ENCODE results near the gene EMID1. TPM values are rescaled to one million over a fixed set of nuclear protein-coding genes. Genes with fewer than 3 reads are reported as not detected.

The EMID1 gene
- total RNA-seq, 3 donors from 2014 or later, result 1.1 to 4.6 (median 2.3) TPM

DNA sequence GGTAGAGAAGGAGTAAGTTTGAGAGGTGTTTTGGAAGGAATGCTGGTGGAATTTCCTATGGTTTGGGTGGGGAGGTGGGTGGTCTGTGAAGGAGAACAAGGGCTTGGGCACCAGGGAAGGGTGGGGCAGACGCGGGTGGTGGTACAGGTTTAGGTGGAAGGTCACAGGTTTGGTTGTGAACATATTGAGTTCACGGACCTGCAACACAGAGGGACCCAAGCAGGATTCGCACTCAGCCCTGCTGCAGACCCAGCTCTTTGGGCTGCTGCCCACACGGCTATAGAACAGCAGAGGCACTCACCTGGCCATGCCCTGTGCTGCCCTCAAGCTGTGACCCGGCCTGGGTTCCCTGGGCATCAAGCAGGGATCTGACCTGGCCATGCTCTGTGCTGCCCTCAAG is 33.5 kb upstream of the EMID1 start:
- peaks cover 19 to 33% of the 10 kb centered on the region in 2 donors for H3K9me3 ChIP-seq
- intact Hi-C loops (cut with DNase I; ENCODE audit: low total_unique reads), result no loop called here
- no peak overlapping the region for H3K27ac ChIP-seq
- H3K4me3 ChIP-seq, result no peak overlapping the region
- no peak for DNase-seq (ENCODE audit: low spot score in 2 of 2)
- no peaks in the 10 kb centered on the region for H3K4me1 ChIP-seq
- H3K36me3 ChIP-seq, result no peaks in the 10 kb centered on the region
- no peaks in the 10 kb centered on the region for H3K27me3 ChIP-seq
- TF ChIP-seq POLR2AphosphoS5 (IDR thresholded peaks at IDR 0.05), result no peak
- TF ChIP-seq POLR2A (IDR thresholded peaks at IDR 0.05), result no peak
- TF ChIP-seq, protein P1, sequence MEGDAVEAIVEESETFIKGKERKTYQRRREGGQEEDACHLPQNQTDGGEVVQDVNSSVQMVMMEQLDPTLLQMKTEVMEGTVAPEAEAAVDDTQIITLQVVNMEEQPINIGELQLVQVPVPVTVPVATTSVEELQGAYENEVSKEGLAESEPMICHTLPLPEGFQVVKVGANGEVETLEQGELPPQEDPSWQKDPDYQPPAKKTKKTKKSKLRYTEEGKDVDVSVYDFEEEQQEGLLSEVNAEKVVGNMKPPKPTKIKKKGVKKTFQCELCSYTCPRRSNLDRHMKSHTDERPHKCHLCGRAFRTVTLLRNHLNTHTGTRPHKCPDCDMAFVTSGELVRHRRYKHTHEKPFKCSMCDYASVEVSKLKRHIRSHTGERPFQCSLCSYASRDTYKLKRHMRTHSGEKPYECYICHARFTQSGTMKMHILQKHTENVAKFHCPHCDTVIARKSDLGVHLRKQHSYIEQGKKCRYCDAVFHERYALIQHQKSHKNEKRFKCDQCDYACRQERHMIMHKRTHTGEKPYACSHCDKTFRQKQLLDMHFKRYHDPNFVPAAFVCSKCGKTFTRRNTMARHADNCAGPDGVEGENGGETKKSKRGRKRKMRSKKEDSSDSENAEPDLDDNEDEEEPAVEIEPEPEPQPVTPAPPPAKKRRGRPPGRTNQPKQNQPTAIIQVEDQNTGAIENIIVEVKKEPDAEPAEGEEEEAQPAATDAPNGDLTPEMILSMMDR (IDR thresholded peaks at IDR 0.05), result no peak

DNA sequence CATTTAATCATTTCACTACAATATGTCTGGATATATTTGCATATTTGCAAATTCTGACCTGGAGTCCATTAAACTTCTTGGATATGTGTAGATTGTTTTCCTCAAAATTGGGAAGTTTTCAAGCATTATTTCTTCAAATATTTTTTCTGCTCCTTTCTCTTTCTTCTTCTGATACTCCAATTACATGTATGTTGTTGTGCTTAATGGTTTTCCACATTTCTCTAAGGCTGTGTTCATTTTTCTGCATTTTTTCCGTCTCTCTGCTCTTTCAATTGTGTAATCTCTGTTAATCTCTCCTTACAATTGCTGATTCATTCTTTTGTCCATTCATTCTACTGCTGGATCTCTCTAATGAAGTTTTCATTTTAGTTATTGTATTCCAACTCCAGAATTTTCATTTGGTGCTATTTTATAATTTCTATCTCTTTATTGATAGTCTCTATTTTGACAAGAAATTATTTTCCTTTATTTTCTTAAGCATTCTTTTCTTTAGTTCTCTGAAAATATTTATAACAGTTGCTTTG is 30.3 kb upstream of the EMID1 start:
- intact Hi-C loops (cut with DNase I; ENCODE audit: low total_unique reads), result no loop called here
- peaks cover 19 to 33% of the 10 kb centered on the region in 2 donors for H3K9me3 ChIP-seq
- no peaks in the 10 kb centered on the region for H3K4me1 ChIP-seq
- no peaks in the 10 kb centered on the region for H3K27me3 ChIP-seq
- no peak overlapping the region for H3K4me3 ChIP-seq
- TF ChIP-seq, protein P1 (IDR thresholded peaks at IDR 0.05), result no peak
- TF ChIP-seq POLR2A (IDR thresholded peaks at IDR 0.05), result no peak
- no peaks in the 10 kb centered on the region for H3K36me3 ChIP-seq
- no peak for DNase-seq (ENCODE audit: low spot score in 2 of 2)
- H3K27ac ChIP-seq, result no peak overlapping the region

DNA sequence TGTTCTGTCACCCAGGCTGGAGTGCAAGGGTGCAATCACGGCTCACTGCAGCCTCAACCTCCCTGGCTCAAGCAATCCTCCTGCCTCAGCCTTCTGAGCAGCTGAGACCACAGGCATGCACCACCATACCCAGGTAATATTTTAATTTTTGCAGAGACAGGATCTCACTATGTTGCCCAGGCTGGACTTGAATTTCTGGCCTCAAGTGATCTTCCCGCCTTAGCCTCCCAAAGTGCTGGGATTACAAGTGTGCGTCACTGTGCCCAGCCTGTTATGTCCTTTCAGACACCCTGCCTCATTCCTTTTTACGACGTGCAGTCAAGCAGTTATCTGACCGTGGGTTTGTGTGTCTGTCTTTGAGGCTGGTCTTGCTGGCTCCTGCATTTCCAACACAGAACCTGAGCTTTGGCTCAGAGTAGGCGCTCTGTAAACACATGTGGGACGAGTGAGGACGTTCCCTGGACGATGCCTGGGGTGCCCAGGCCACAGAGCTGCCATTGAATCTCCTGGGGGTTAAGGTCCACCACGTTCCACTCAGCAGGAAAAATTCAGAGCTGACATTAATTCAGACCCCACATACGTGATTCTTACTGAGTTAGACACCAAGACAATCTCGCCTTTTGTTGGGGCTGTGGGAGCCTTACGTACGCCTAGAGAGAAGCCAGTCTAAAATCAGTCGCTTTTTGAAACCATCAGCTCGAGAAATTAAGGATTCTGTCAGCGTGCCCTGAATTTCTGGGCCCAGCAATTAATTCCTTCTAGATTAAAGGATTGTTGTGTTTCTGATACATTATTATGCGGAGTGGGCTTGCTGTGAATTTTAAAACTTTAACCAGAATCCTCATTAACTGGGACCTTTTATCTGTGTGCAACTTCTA is 21.5 kb upstream of the EMID1 start:
- Histone ChIP-seq H3K27me3 (no peaks in the 10 kb centered on the region), H3K9me3 (no peaks in the 10 kb centered on the region), H3K36me3 (no peaks in the 10 kb centered on the region), H3K4me1 (no peaks in the 10 kb centered on the region), H3K4me3 (no peak overlapping the region), H3K27ac (no peak overlapping the region)
- no peak for DNase-seq (ENCODE audit: low spot score in 2 of 2)
- TF ChIP-seq, protein P1 (IDR thresholded peaks at IDR 0.05), result no peak
- TF ChIP-seq POLR2AphosphoS5 (IDR thresholded peaks at IDR 0.05) (no peak), POLR2A (IDR thresholded peaks at IDR 0.05) (no peak)
- intact Hi-C loops (cut with DNase I; ENCODE audit: low total_unique reads), result loop anchor here (5.0 kb wide), 1 partner anchor 523 kb away; no protein-coding TSS in a partner anchor

DNA sequence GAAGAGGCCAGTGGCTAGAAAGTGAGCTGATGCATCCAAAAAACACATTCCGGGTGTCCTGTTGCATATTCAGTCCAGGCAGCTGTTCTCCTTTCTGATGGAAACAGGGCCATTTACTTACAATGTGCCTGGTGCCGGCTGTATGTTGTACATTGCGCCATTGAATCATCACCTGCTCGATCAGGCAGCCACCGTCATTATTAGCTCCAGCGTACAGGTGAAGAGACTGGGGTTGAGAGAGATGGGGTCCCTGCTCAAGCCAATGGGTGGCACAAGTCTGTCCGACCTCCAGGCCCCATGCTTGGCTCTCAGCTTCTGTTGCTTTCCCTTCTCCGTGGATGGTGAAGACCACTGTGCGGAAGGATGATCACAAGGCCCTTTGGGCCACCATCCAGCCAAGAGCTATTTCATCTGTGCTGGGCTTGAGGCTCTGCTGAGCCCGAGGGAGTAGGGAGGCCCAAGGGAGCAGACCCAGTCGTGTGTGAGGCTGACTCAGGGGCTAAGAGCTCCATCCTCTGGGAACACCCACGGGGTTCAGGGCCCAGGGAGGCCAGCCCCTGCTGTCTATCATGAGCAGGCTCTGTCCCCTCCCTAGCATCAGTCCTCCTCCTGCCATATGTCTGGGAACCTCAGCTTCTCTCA is 20.7 kb upstream of the EMID1 start:
- intact Hi-C loops (cut with DNase I; ENCODE audit: low total_unique reads), result loop anchor here (5.0 kb wide), 1 partner anchor 522 kb away; no protein-coding TSS in a partner anchor
- no peaks in the 10 kb centered on the region for H3K27me3 ChIP-seq
- no peaks in the 10 kb centered on the region for H3K36me3 ChIP-seq
- H3K4me3 ChIP-seq, result no peak overlapping the region
- no peaks in the 10 kb centered on the region for H3K4me1 ChIP-seq
- no peak for DNase-seq (ENCODE audit: low spot score in 2 of 2)
- H3K27ac ChIP-seq, result no peak overlapping the region
- H3K9me3 ChIP-seq, result no peaks in the 10 kb centered on the region
- TF ChIP-seq, protein P1 (IDR thresholded peaks at IDR 0.05), result no peak
- TF ChIP-seq POLR2AphosphoS5 (IDR thresholded peaks at IDR 0.05) (no peak), POLR2A (IDR thresholded peaks at IDR 0.05) (no peak)

DNA sequence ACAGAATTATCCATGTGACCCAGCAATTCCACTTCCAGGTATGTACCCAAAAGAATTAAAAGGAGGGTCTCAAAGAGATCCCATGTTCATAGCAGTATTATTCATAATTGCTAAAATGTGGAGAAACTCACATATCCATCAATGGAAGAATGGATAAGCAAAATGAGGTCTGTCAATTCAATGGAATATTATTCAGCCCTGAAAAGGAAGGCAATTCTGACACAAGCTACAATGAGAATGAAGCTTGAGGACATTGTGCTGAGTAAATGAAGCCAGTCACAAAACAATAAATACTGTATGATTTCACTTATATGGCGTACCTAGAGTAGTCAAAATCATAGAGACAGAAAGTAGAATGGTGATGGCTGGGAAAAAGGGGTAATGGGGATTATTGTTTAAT is 19.4 kb upstream of the EMID1 start:
- TF ChIP-seq POLR2AphosphoS5 (IDR thresholded peaks at IDR 0.05) (no peak), POLR2A (IDR thresholded peaks at IDR 0.05) (no peak)
- TF ChIP-seq, protein P1 (IDR thresholded peaks at IDR 0.05), result no peak
- no peaks in the 10 kb centered on the region for H3K4me1 ChIP-seq
- intact Hi-C loops (cut with DNase I; ENCODE audit: low total_unique reads), result no loop called here
- H3K36me3 ChIP-seq, result no peaks in the 10 kb centered on the region
- H3K27ac ChIP-seq, result no peak overlapping the region
- no peaks in the 10 kb centered on the region for H3K9me3 ChIP-seq
- no peaks in the 10 kb centered on the region for H3K27me3 ChIP-seq
- no peak overlapping the region for H3K4me3 ChIP-seq
- DNase-seq (ENCODE audit: low spot score in 2 of 2), result no peak
